ENCODE measurements around the gene ZNF775. TPM values are rescaled to one million over a fixed set of nuclear protein-coding genes. Genes with fewer than 3 reads are reported as not detected.

ZNF775 gene
- total RNA-seq, 1 donor from 2014 or later, result 4.5 TPM

DNA sequence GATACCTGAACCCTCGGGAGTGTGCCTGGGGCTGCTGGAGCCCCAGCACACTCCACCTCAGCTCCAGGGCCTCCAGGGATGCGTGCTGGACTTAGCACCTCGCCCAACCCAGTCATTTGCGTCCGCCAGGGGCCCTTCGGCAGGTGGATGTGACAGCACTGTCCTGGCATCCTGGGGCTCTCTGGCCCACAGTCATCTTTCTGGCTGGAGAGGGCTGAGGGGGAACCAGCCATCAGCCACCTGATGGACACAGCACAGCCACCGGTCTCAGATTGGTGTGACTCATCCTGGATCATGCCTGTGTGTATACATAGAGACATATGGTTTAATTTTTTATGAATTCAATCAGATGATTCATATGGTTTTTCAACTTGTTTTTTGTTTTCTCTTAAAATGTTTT, 11.1 kb downstream of the ZNF775 start:
- DNase-seq (no peak), ATAC-seq (no peak)

DNA sequence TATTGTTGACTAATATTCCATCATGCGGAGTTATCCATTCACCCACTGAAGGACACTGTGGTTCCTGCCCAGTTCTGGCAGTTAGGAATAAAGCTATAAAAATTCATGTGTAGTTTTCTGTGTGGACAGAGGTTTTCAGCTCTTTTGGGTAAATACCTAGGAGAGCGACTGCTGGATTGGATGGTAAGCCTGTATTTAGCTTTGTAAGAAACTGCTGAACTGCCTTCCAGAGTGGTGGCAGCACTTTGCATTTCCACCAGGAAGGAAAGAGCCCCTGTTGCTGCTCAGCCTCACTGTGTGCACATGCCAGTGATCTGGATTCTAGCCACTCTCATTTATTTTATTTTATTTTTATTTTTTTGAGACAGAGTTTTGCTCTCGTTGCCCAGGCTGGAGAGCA, 14.2 kb downstream of the ZNF775 start:
- Histone ChIP-seq H3K4me1 (peaks cover 4% of the 10 kb centered on the region), H3K27ac (no peak overlapping the region), H3K9me3 (no peaks in the 10 kb centered on the region), H3K36me3 (peaks cover 13% of the 10 kb centered on the region), H3K27me3 (ENCODE audit: low read depth) (no peaks in the 10 kb centered on the region), H3K4me3 (no peak overlapping the region)
- DNase-seq (no peak), ATAC-seq (no peak)
- TF ChIP-seq, protein P1, sequence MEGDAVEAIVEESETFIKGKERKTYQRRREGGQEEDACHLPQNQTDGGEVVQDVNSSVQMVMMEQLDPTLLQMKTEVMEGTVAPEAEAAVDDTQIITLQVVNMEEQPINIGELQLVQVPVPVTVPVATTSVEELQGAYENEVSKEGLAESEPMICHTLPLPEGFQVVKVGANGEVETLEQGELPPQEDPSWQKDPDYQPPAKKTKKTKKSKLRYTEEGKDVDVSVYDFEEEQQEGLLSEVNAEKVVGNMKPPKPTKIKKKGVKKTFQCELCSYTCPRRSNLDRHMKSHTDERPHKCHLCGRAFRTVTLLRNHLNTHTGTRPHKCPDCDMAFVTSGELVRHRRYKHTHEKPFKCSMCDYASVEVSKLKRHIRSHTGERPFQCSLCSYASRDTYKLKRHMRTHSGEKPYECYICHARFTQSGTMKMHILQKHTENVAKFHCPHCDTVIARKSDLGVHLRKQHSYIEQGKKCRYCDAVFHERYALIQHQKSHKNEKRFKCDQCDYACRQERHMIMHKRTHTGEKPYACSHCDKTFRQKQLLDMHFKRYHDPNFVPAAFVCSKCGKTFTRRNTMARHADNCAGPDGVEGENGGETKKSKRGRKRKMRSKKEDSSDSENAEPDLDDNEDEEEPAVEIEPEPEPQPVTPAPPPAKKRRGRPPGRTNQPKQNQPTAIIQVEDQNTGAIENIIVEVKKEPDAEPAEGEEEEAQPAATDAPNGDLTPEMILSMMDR (IDR thresholded peaks at IDR 0.05), result no peak
- intact Hi-C loops (cut with DNase I), result no loop called here

More for the DNA sequence above, 11.1 kb downstream of the ZNF775 start:
- TF ChIP-seq, protein P1 (IDR thresholded peaks at IDR 0.05), result no peak
- Histone ChIP-seq H3K4me1 (peaks cover 6% of the 10 kb centered on the region), H3K36me3 (no peaks in the 10 kb centered on the region), H3K27ac (no peak overlapping the region), H3K27me3 (ENCODE audit: low read depth) (no peaks in the 10 kb centered on the region), H3K4me3 (no peak overlapping the region), H3K9me3 (no peaks in the 10 kb centered on the region)
- intact Hi-C loops (cut with DNase I), result no loop called here

DNA sequence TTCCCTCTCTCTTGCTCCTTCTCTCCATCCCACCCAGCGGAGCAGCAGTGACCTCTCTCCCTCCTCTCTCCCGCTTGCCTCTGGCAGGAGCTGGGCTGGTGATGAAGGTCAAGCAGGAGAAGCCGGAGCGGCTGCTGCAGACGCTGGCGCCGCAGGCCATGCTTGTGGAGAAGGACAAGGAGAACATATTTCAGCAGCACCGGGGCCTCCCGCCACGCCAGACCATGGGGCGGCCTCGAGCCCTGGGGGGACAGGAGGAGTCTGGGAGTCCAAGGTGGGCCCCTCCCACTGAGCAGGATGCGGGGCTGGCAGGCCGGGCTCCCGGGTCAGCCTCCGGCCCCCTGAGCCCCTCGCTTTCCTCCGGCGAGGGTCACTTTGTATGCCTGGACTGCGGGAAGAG, 17.3 kb downstream of the ZNF775 start:
- no peak overlapping the region for H3K27ac ChIP-seq
- no peak overlapping the region for H3K4me3 ChIP-seq
- intact Hi-C loops (cut with DNase I), result no loop called here
- ATAC-seq (no peak), DNase-seq (no peak)
- H3K4me1 ChIP-seq, result no peaks in the 10 kb centered on the region
- no peaks in the 10 kb centered on the region for H3K27me3 ChIP-seq (ENCODE audit: low read depth)
- TF ChIP-seq, protein P1 (IDR thresholded peaks at IDR 0.05), result no peak
- H3K9me3 ChIP-seq, result no peaks in the 10 kb centered on the region
- H3K36me3 ChIP-seq, result peaks cover 14% of the 10 kb centered on the region

GRCh38 chr7:150396851-150397260, 17.7 kb downstream of the ZNF775 start:
- DNase-seq (no peak), ATAC-seq (no peak)
- Histone ChIP-seq H3K9me3 (no peaks in the 10 kb centered on the region), H3K27ac (no peak overlapping the region), H3K4me1 (no peaks in the 10 kb centered on the region), H3K36me3 (peaks cover 14% of the 10 kb centered on the region), H3K4me3 (no peak overlapping the region), H3K27me3 (ENCODE audit: low read depth) (no peaks in the 10 kb centered on the region)
- TF ChIP-seq, protein P1 (IDR thresholded peaks at IDR 0.05), result no peak
- intact Hi-C loops (cut with DNase I), result no loop called here

DNA sequence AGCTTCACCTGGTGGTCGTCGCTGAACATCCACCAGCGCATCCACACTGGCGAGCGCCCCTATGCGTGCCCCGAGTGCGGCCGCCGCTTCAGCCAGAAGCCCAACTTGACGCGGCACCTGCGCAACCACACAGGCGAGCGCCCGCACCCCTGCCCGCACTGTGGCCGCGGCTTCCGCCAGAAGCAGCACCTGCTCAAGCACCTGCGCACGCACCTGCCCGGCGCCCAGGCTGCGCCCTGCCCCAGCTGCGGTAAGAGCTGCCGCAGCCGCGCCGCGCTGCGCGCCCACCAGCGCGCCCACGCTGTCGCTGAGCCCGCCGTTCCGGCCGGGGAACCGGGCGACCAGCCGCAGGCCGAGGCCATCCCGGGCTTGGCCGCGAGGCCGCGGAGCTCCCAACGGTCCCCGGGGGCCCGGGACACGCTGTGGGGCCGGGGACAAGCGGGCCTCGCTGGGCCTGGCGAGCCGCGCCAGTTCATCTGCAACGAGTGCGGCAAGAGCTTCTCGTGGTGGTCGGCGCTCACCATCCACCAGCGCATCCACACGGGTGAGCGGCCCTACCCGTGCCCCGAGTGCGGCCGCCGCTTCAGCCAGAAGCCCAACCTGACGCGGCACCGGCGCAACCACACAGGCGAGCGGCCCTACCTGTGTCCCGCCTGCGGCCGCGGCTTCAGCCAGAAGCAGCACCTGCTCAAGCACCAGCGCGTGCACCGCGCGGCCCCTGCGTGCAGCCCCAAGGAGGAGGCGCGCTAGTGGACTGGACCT, 18.4 kb downstream of the ZNF775 start:
- Histone ChIP-seq H3K9me3 (no peaks in the 10 kb centered on the region), H3K36me3 (peaks cover 14% of the 10 kb centered on the region), H3K4me3 (no peak overlapping the region), H3K27ac (no peak overlapping the region), H3K4me1 (no peaks in the 10 kb centered on the region), H3K27me3 (ENCODE audit: low read depth) (no peaks in the 10 kb centered on the region)
- intact Hi-C loops (cut with DNase I), result no loop called here
- no peak for ATAC-seq
- no peak for DNase-seq
- TF ChIP-seq, protein P1 (IDR thresholded peaks at IDR 0.05), result no peak
